ENCODE results near the gene MBTPS1.

DNA sequence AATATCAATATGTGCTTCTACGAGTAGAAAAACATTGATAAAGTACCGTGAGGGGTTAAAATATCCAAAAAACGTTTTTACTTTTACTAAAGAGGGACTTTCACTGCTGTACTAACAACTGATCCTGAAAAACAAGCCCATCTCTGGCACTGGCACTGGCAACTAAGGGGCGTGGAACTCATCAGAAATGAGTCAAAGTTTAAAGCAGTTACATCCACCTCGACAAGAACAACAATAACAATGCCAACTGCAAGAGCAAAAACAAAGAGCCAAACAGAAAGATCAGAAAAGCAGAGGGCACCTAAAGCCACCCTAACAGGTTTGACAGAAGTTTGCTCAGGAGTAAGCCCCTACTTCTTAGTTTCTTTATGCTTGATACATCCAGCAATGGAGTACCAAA, 13.1 kb downstream of the MBTPS1 start:
- TF ChIP-seq, protein P1, sequence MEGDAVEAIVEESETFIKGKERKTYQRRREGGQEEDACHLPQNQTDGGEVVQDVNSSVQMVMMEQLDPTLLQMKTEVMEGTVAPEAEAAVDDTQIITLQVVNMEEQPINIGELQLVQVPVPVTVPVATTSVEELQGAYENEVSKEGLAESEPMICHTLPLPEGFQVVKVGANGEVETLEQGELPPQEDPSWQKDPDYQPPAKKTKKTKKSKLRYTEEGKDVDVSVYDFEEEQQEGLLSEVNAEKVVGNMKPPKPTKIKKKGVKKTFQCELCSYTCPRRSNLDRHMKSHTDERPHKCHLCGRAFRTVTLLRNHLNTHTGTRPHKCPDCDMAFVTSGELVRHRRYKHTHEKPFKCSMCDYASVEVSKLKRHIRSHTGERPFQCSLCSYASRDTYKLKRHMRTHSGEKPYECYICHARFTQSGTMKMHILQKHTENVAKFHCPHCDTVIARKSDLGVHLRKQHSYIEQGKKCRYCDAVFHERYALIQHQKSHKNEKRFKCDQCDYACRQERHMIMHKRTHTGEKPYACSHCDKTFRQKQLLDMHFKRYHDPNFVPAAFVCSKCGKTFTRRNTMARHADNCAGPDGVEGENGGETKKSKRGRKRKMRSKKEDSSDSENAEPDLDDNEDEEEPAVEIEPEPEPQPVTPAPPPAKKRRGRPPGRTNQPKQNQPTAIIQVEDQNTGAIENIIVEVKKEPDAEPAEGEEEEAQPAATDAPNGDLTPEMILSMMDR (IDR thresholded peaks at IDR 0.05; ENCODE audit: insufficient read depth, low read length, poor library complexity, severe bottlenecking) = no peak
- no peak for TF ChIP-seq EZH2phosphoT487 (conservative IDR thresholded peaks at IDR 0.05; ENCODE audit: low read length)
